Measurements from ENCODE around the gene ARFGAP1. TPM values are rescaled to one million over a fixed set of nuclear protein-coding genes. Genes with fewer than 3 reads are reported as not detected.
"Not testable (repeated sequence)": the region's sequence is repeated elsewhere in the genome, so short reads cannot be mapped to it uniquely, and the experiment has no call there.

ARFGAP1 gene
- polyA plus RNA-seq, 12 donors, result 60.2 to 117 (median 69.1) TPM; not detected in 1

- DNase-seq, result no peak
Observed at GRCh38 chr20:63330940-63331339, 58.3 kb downstream of the ARFGAP1 start.

DNA sequence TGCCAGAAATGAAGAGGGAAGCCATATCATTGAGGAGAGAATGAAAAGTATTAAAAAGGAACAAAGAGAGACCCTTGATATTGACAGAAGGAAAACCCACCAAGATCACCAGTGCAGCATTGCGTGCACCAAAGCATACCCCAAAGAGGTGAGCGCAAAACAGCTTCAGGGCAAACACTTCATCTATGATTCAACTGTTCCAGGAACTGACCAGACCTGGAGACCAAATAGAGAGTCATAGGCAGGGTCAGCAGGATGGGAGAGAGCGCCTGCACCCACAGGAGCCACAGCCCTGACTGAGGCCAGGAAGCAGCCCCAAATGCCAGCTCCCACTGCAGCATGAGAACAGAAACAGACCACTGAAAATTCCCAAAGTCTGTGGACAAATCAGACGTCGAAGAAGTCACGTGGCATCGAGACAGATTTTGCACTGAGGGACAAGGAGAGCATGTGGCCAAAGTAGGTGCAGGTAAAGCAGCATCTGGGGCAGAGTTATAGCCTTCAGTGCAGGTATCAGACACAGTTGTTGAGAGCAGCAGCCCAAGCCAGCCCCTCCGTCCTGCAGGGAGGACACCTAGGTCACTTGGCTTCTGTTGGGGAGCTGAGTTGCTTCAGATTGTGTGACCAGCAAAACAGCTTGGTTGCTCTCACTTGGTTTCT lies 59.3 kb downstream of the ARFGAP1 start:
- DNase-seq, result no peak

DNA sequence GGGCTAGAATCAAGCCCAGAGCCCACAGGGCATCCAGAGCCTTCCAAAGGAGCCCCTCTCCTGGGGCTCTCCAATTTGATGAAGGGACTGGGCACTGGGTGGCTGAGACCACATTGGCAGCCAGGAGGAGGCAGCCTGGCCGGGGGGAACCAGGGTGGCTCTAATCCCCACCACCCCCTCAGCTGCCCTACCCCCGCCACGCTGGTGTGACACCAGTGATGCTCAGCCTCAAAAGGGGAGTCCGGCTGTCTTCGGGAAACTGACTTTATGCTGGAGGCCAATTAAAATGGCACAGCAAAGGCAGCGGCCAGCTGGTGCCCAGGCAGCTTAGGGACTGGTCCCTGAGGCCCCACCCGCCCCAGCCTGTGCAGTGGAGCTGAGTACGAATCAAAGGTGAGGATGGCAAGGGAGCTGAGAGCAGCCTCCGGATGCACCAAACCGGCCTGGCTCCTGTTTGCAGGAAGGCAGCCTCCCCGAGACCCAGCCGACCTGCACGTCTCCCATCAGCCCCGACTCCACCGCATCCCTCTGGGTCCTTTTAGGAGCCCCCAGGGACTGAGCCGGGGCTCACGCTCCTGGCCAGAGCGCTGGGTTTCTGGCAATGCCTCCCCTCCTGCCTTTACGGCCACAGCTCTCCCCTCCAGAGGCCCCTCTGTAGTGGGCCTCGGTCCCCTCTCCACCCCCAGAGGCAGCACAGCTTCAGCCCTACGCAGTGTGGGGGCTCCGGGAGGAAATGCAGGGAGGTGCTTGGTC lies 60.1 kb downstream of the ARFGAP1 start:
- no peak for DNase-seq

DNA sequence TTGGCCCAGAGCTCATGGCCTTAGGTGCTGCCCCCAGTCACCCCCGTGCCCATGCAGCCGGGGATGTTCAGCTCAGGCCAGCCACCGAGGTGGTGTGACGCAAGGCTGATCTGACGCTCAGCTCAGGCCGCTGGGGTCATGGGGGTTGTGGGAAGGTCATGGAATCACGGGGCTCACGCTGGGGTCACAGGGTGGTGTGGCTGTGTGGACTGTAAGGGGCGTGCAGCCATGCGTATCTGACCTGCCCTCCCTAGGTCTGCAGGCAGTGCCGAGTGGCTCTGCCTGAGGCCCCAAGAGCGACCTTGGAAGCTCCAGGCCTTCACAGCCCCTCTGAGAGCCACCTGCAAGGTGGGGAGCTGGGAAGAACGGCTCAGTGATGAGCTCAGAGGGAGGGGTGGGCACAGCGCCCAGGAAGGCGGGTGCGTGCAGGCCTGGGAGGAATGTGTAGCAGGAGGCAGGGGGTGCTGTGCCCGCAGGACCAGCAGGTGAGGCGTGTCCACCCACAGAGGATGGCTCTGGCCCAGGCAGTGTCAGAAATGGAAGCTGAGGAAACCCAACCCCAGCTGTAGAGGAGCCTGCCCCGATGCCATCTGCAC lies 60.7 kb downstream of the ARFGAP1 start:
- DNase-seq, result no peak

- no peak for DNase-seq
Observed at GRCh38 chr20:63334356-63334755, 61.7 kb downstream of the ARFGAP1 start.

DNA sequence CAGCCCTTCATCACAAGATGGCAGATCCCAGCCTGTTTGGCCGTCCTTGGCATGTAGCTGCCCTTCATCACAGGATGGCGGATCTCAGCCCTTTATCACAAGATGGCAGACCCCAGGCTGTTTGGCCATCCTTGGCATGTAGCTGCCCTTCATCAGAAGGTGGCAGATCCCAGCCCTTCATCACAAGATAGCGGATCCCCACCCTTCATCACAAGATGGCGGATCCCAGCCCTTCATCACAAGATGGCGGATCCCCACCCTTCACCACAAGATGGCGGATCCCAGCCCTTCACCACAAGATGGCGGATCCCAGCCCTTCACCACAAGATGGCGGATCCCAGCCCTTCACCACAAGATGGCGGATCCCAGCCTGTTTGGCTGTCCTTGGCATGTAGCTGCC lies 62.4 kb downstream of the ARFGAP1 start:
- not testable (repeated sequence) for DNase-seq

- DNase-seq, result no peak
Observed at GRCh38 chr20:63335711-63336110, 63.1 kb downstream of the ARFGAP1 start.

DNA sequence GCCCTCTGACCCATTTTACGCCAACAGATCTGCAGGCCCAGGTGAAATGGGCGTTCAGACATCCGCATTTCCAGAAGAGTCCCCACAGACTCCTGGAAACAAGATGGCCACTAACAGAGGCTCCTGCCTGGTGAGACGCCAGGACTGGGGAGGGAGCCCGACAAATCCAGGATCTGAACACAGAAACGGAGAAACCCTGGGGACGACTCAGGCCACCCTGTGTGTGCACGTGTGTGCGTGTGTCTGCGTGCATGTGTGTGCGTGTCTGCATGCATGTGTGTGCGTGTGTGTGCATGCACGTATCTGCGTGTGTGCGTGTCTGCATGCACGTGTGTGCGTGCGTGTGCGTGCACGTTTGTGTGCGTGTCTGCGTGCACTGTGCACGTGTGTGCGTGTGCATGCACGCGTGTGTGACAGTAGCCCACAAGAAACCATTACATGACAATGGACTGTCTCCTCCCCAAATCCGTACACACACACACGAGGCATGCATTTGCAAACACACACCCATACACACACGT lies 63.7 kb downstream of the ARFGAP1 start:
- DNase-seq, result no peak

- DNase-seq, result no peak
Observed at GRCh38 chr20:63337786-63338420, 65.3 kb downstream of the ARFGAP1 start.

Other genes starting within 250 kb of the ARFGAP1 start
- gene YTHDF1, start 56.7 kb upstream of the ARFGAP1 start, polyA plus RNA-seq (ENCODE audit: insufficient read length in 12 of 12), result 10 to 100 TPM in 11 of 12 donors, not detected in 1; 25.5 to 32.0 (median 29.7) TPM
- gene BIRC7, start 36.9 kb upstream of the ARFGAP1 start, polyA plus RNA-seq (ENCODE audit: insufficient read length in 12 of 12), result under 1 TPM in 6 of 12 donors, not detected in 6; 0.16 to 0.72 (median 0.26) TPM
- gene NKAIN4, start 18.4 kb upstream of the ARFGAP1 start, polyA plus RNA-seq (ENCODE audit: insufficient read length in 12 of 12), result 10 to 100 TPM in 11 of 12 donors, not detected in 1; 15.3 to 34.7 (median 26.2) TPM
- 10 to 100 TPM in 2 of 12 donors, 1 to 10 TPM in 9, not detected in 1; 2.9 to 12.9 (median 4.7) TPM for gene COL20A1, start 20.4 kb downstream of the ARFGAP1 start, polyA plus RNA-seq (ENCODE audit: insufficient read length in 12 of 12)
- 1 to 10 TPM in 6 of 12 donors, under 1 TPM in 4, not detected in 2; 0.22 to 2.5 (median 1.1) TPM for gene CHRNA4, start 88.5 kb downstream of the ARFGAP1 start, polyA plus RNA-seq (ENCODE audit: insufficient read length in 12 of 12)
- gene KCNQ2, start 199.8 kb downstream of the ARFGAP1 start, polyA plus RNA-seq (ENCODE audit: insufficient read length in 12 of 12), result 1 to 10 TPM in 11 of 12 donors, not detected in 1; 1.6 to 5.4 (median 2.9) TPM
- gene EEF1A2, start 226.3 kb downstream of the ARFGAP1 start, polyA plus RNA-seq (ENCODE audit: insufficient read length in 12 of 12), result 1,000 to 10,000 TPM in 1 of 12 donors, 100 to 1,000 TPM in 11; 241 to 1,389 (median 612) TPM
- gene PPDPF, start 248.0 kb downstream of the ARFGAP1 start, polyA plus RNA-seq (ENCODE audit: insufficient read length in 12 of 12), result 1,000 to 10,000 TPM in 1 of 12 donors, 100 to 1,000 TPM in 11; 125 to 1,559 (median 193) TPM

Measured in muscle of arm (tissue), 12 donors.